Measurements from ENCODE around the gene LGALS9.
A peak's percentile ranks its signal among the peaks of the same experiment; 100 is the strongest.
"Not testable (repeated sequence)": the region's sequence is repeated elsewhere in the genome, so short reads cannot be mapped to it uniquely, and the experiment has no call there.

The LGALS9 gene

DNA sequence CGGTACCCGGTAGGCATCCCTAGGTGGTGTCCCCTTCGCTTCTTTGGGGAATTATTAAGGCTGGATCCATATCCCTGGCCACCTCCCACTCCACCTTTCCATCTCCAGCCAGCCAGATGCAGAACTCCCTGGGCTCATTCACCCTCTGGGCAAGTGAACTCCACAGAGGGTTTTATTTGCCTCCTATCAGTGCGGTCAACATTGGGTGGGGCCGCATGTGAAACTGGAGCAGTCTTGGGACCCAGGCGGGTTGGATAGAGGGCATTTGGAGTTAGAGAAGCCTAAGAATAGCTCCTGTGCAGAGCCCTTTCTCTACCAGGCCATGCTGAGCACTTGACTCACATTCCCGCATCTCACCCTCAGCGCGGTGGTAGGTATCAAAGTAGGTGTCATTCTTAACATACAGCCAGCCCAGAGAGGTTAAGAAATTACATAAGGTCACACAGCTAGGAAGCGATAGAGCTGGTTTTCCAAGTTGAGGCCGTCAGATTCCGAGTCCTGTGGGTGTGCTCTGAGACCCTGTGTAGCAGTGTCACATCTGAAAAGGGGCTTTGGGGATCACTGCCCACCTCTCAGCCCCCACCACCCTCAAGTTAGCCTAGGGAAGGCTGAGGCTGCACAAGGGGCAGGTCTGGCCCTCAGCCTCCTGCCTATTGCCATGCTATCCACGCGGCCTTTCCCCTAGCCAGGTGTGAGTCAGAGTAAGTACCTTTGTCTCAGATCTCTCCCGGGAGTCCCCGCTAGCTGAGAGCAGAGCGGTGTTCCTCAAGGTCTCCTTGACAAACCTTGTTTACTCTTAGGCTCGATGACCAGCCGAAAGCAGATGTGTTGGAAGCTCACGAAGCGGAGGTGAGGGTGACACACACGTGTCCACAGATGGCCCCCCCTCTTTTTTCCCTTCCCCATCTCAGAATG, 26.9 kb upstream of the LGALS9 start:
- DNase-seq, result no peak

DNA sequence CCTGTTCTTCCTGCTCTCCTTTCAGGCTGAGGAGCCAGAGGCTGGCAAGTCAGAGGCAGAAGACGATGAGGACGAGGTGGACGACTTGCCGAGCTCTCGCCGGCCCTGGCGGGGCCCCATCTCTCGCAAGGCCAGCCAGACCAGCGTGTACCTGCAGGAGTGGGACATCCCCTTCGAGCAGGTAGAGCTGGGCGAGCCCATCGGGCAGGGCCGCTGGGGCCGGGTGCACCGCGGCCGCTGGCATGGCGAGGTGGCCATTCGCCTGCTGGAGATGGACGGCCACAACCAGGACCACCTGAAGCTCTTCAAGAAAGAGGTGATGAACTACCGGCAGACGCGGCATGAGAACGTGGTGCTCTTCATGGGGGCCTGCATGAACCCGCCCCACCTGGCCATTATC, 25.6 kb upstream of the LGALS9 start:
- DNase-seq, result no peak

DNA sequence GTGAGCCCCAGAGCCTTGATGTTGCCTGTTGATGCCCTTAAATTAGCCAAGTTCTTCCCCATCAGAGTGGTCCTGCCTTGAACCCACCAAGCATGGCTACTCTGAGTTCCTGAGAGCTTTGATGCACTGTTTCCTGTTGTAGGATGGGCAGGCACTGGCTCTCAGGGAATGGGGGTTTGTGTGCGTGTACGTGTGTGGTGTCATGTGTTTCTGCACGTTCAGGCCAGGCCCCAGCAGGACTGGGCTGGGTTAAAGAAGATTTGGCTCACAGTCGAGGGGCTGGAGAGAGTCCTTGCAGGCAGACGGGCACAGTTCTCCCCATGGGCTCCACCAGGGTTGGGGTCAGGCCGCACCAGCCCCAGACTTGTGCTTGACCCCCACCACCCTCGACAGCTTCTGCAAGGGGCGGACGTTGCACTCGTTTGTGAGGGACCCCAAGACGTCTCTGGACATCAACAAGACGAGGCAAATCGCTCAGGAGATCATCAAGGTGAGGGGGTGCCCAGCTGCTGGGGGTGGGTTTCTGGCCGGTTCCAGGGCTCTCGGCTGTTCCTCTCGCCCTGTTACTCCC, 23.4 kb upstream of the LGALS9 start:
- no peak for DNase-seq

DNA sequence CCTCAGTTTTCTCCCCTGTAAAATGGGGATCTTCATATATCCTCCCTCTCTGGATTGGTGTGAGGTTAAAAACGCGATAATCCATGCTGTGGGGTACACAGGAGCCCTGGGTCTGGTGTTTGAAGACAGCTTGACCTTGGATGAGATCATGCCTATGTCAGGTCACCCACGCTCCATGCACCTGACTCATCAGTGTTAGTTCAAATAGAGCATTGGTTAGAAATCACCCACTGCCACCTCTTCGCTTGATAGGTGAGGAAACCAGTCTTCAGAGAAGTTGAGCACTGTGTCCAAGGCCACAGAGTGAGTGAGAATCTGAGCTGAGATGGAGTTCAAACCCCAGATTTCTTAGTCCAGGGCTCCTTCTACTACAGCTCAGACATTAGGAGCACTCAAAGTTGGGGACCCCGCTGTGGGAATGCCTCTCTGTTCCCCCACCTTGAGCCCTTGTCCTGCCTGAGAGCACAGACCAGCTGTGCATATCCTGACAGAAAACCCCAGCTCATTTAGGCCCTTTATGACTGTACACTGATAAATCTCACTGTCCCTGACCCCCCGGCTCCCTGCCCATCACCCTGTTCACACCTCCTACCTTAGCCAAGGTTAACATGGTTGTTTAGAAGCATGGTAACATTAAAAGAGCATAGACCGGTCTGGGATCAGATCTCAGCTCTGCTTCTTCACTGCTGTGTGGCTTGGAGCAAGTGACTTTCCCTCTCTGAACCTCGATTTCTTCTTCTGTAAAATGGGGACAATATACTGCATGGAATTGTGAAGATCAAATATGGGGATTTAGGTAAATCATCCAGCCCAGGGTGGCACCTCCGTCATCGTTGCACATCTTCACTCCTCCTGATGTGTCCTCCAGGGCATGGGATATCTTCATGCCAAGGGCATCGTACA, 22.4 kb upstream of the LGALS9 start:
- no peak for DNase-seq

DNA sequence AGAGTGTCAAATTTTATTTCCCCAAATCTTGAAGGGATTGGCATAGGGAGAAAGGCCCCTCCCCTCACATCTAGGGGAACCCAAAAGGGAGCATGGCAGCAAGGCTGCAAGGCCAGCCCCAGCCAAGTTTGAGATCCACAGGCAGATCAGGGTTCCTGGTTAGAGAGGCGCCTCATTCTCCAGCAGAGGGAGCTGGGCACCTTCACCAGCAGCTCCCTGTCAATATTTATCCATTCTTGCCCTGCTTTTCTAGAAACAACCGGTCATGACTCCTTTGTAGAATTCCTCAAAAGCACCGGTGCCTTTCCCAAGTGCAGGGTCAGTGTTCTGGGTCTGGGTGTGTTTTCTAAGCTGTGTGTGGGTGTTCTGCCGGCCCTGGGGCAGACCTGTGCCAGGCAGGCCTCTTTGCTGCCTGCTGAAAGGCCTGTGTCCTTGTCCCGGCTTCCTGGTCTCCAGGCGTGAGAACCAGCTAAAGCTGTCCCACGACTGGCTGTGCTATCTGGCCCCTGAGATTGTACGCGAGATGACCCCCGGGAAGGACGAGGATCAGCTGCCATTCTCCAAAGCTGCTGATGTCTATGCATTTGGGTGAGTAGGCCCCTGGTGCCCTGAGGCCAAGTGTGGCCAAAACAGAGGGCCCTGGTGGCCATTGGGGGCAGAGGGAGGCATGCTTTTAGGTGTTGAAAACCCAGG, 21.2 kb upstream of the LGALS9 start:
- peak; percentile 14 for DNase-seq

DNA sequence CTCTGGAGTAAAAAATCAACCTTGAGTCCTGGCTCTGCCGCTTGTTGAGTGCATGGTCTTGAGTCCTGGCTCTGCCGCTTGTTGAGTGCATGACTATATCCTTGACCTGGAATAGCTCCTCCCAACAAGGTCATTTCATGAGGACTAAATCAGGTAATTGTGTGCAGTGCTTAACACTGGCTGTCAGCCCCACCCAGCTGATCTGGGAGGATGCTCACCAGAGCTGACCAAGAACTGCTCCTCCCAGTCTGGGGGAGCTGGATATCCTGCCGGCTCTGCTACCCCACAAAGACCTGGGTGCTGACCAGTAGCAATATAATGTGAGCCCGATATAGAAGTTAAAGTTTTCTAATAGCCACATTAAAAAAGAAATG, 20.7 kb upstream of the LGALS9 start:
- no peak for DNase-seq

DNA sequence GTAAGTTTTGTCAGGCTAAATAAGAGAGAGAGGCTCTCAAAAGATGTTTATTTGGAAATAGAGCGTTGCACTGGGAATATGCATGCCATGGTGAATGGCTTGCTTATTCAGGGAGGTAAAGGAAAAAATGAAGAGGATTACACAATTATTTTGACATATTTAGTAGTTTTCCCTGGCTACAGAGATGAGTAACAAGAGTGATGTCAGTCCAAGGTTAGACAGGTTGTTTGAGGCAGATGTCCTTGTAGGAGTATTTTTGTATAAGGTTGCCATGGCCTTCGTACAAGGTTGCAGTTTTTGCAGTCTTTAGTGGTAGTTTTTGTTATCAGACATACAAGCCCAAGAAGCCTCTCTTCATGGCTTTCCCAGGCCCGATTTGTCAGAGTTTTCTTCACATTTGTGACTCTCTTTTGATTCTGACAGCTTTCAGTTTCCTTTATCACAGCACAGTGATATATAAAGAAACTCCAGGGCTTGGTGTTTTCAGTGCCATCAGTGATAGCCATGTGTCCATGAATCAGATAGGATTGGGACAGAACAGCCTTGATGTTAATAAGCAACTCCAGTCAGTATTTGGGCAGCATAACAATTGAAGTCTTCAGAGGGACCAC, 18.7 kb upstream of the LGALS9 start:
- DNase-seq, result no peak

DNA sequence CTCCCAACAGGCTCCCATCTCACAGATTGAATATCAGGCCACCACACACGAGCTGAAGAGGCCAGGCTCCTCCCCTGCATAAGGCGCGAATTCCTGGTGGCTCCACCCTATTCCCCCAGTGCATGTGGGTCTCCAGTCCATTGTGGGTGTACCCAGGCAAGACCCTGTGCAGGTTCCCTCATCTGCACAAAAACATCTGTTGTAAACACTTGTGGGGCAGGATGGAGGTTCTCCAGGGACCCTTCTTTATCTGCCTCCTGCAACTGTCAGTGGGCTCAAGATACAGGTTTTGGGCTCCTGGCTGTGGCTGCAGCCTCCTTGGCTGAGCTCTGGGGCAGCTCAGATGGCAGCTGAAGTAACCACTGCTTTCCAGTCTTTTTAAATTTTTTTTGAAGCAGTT, 17.6 kb upstream of the LGALS9 start:
- DNase-seq, result no peak

DNA sequence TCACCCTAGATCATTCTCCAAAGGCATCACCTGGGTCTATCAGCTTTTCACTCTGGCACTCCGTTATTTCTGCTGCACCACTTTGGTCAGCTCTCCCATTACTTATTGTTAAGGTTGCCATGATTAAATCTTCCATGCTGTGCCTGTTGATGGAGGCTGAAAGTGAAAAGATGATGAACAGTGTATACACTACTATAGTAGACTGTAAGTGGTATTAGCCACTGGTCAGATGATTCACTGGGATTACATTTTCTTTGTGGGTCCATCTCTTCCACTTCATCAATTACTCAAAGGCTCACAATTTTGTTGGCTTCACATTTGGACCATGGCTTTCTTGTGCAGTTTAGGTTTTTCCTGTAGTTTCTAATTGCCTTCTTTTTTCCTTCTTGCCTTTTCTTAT, 15.9 kb upstream of the LGALS9 start:
- DNase-seq, result no peak

DNA sequence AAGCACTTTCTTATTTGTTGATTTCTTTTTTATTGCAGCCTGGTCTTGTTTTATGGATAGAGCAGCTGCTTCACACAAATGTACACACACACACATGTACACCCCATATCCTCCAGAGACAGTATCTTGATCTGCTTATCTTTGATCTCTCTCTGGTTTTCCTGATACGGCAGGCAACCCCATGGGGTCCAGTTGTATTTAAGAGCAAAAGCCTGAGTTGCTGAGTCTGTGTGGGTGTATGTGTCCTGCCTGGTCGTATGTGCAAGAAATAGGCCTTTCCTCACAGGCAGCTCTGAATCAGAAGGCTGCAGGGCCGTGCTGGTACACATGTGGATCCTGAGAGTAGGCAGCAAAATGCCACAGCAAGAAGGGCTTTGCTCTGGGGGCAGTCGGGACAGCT, 14.6 kb upstream of the LGALS9 start:
- DNase-seq, result no peak

DNA sequence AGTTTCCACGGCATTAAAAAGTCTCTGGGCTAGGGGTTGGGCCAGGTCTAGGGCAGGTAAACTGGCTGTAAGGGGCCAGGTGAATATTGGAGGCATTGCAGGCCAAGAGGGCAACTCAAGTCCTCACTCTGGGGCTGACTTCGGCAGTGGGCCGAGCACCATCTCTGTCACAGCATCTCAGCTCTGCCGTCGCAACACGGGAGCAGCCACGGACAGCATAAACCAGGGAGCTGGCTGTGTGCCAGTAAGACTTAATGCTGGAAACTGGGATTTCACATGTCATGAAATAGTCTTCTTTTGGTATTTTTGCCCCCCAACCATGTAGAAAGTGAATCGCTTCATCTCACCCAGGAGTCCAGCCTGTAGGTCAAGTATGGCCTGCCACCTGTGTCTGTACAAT, 12.6 kb upstream of the LGALS9 start:
- no peak for DNase-seq

DNA sequence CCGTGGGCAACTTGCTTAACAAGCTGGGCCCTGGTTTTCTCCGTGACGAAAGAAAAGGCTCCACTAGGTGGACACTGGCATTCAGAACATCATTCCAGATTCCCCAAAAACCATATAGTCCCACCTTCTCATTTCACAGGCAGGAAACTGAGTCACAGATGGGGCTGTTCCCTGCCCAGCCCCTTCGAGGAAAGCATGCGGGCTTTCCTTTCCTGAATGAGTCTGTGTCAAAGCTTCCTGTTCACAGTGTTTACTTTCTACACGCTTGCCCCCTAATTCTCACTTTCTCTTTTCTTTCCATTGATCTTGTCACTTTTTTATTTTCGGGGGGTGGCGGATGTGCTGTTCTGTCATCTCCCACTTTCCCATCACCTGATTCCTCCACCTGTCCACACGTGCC, 10.3 kb upstream of the LGALS9 start:
- no peak for DNase-seq

DNA sequence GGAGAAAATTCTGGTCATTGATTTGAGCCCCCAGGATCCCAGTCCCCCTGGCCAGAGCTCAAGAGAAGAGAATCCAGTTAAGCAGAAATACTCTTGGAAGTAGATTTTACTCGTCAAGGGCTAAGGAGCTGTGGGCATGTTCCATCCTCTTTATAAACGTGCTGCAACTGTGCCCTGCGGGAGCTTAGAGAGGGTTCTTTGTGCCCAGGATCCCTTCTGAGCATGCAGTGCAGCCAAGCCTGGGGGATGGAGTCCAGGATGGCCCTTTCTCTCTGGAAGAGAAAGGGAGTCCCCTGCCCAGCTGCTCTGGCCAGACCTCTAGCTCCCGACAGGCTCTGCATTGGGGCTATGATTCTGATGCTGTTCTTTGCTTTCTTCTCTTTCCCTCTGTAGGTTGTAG, 9.5 kb upstream of the LGALS9 start:
- no peak for DNase-seq

DNA sequence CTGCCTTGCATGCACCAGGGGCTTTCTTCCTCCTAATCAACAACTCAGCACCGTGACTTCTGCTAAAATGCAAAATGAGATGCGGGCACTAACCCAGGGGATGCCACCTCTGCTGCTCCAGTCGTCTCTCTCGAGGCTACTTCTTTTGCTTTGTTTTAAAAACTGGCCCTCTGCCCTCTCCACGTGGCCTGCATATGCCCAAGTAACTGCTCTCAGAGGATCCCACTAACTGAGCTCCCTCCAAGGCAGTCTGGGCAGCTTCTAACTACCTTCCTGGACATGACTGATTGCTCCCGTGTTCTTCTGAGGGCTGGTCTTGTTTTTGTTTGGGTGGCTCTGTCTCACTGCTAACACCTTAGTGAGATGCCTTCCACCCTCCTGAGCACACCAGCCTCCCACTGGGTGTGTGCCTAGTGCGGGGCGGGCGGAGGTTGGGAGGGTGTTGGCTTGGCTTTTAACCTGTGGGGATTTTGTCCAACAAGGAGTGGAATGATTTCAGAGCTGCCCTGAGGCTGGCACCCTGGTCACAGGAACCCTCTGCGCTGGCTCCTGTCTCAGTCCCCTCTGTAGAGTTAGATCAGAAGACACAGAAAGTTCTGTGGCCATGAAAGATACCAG, 8.9 kb upstream of the LGALS9 start:
- no peak for DNase-seq

DNA sequence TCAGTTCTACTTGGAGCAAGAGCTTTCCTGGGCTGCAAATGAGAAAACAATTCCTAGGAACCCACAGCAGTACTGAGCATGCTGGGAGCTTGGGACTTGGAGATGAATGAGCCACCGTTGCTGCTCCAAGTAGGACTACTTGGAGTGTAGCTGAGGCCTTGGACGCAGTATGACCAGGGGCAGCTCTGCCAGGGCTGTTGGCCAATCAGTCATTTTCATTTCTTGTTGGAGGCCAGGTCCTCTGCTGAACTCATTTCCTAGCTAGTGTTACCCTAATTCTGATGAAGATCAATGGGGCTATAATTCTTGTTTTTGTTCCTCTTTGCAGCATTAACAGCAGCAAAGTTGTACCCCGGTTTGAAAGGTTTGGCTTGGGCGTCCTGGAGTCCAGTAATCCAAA, 8.0 kb upstream of the LGALS9 start:
- no peak for DNase-seq

DNA sequence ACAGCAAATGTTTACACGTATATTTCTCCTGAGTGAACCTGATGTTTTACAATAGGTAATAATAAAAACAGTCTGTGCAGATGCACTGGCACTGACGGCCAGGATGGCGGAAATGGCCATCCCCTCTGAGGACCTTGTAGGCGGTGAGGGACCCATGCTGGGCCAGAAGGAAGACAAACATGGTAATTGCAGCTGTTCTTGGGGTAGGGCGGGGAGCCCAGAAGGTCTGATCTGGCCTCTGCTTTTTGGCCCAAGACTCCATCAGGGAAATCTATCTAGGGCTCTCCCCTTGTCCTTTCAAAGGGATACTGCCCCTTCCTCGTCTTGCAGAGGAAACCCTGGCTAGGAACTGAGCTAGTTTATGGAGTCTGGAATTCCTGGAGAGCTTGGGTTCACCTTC, 7.4 kb upstream of the LGALS9 start:
- DNase-seq, result no peak

DNA sequence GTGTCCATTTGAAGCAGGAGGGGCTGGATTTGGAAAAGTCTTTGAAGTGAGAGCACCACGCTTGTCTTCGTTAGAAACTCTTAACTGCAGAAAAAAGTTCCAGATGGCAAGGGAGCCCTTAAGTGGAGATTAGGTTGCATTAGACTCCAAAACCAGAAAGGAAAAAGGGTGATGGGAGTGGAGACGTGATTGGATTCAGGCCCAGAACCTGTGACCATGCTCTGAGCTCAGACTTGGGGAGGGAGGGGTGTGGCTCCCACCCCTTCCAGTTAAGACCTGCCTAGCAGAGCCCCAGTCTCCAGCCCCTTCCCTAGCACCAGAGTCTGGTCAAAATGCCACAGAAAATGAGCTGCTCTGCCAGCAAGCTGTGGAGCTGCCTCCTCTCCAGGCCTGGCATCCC, 6.4 kb upstream of the LGALS9 start:
- no peak for DNase-seq

DNA sequence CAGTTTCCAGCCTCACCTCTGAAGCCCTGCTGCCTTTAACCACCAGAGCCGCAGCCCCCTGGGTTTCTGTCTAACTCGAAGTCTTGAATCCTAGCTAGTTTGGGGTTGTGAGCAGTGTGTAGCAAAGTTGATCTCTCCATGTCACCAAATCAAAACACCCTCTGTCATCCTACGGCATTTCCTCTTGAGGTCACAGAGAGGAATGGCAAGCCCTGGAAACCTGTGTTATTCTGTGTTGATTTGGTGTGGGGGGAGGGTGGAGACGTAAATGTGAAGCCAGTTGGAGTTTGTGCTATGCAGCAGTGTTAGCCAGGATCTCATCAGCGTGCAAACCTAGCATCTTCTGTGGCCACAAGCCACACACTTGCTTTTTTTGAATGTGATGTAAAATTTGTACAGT, 5.1 kb upstream of the LGALS9 start:
- no peak for DNase-seq

DNA sequence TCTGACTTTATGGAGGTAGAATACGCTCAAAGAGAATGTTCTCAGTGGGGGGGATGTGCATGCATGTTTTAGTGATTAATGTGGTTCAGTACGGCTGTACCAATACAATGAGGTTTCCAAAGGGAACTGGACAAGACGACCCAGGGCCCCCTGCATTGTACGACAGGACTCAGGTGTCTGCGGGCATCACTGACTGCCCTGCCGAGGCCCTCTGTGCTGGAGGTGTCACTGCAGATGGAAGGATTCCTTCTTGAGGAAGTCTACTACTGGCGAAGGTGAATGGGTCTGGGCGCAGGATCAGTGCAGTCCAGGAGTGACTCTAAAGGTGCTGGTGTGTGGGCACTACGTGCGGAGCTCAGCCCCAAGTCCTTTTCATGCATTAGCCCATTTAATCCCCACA, 3.5 kb upstream of the LGALS9 start:
- no peak for DNase-seq

DNA sequence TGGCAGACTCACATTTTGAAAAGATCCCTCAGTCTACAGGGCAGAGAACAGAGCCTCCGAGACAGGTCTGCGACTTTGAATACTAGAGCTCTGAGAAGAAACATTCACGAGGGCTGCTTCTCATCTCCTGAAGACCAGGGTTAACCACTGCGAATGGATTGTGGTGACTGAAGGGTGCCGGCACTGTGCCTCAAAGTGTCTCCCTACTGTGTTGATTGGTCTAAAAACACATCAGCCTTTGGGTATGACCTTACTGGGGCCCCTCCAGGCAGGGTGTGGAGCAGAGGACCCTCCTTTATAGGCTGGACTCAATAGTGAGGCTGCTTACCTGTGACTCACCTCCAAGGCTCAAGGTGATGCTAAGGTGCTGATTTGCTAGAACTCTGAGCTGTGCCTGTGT, 2.6 kb upstream of the LGALS9 start:
- no peak for DNase-seq

DNA sequence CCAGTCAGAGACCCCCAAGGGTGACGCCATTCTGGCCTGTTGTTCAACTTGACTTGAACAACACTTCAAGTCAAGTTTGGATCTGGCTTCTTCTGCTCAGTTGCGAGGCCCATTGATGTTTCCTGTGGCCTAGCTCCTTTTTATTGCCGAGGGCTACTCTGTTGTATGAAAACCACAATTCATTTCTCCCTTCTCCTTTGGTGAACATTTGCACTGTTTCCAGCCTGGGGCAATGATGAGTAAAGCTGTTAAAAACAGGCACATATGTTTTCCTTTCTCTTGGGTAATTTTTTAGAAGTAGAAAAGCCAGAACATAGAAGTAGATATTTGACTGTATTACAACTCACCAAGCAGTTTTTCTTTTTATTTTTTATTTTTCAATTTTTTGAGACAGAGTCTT, 1.7 kb upstream of the LGALS9 start:
- DNase-seq, result not testable (repeated sequence)

DNA sequence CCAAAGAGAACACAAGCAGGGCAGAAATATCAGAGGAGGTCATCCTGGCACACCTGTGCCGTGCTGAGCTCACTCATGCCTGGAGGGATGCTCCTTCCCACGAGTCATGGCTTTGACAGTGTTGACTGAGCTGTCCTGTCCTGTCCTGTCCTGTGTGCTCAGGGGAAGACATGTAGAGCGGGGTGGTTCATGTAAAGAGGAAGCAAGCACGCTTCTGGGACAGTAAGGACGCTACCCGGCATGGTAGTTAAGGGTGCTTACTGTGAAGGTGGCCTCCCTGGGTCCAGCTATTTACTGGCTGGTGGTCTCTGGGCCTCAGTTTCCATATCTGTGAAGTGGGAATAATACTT, 398 bp downstream of the LGALS9 start:
- peak; percentile 25 for DNase-seq
